H9 (cell line): ENCODE data around the gene AP4E1. TPM values are rescaled to one million over a fixed set of nuclear protein-coding genes. Genes with fewer than 3 reads are reported as not detected.

Experiments
- DNase-seq: peaks from one replicate; pipeline ENCODE4 v3.0.0-alpha.2; 2017
- H2AFZ ChIP-seq: one replicate; pipeline ENCODE4 v1.6.1; 2013; ENCODE audit warnings: mild to moderate bottlenecking, low read length, control low read depth, moderate library complexity
- H2AK5ac ChIP-seq: 2 replicates; pipeline ENCODE4 v1.6.1; 2013; ENCODE audit warnings: low read length, control low read depth, mixed read lengths; ENCODE audit not compliant: insufficient read length
- H2BK120ac ChIP-seq: one replicate; pipeline ENCODE4 v1.6.1; 2013; ENCODE audit warnings: low read depth, mild to moderate bottlenecking, low read length, control low read depth, inconsistent platforms; ENCODE audit not compliant: poor library complexity, severe bottlenecking
- H2BK12ac ChIP-seq: 2 replicates; pipeline ENCODE4 v1.6.1; 2013; ENCODE audit warnings: low read length, control low read depth, mixed read lengths, low read depth; ENCODE audit not compliant: insufficient read length
- H2BK15ac ChIP-seq: 2 replicates; pipeline ENCODE4 v1.6.1; 2013; ENCODE audit warnings: low read depth, low read length, control low read depth
- H2BK20ac ChIP-seq: one replicate; pipeline ENCODE4 v1.6.1; 2013; ENCODE audit warnings: low read depth, mild to moderate bottlenecking, low read length, control low read depth, inconsistent platforms; ENCODE audit not compliant: poor library complexity, severe bottlenecking
- H2BK5ac ChIP-seq: 2 replicates; pipeline ENCODE4 v1.6.1; 2013; ENCODE audit warnings: low read length, control low read depth, mixed read lengths; ENCODE audit not compliant: insufficient read length
- H3K14ac ChIP-seq: 2 replicates; pipeline ENCODE4 v1.6.1; 2013; ENCODE audit warnings: low read length, control low read depth; ENCODE audit not compliant: insufficient read depth
- H3K18ac ChIP-seq: 2 replicates; pipeline ENCODE4 v1.6.1; 2013; ENCODE audit warnings: low read depth, mild to moderate bottlenecking, mixed read lengths, low read length, control low read depth; ENCODE audit not compliant: insufficient read length
- H3K23ac ChIP-seq: 2 replicates; pipeline ENCODE4 v1.6.1; 2013; ENCODE audit warnings: low read length, control low read depth, mixed read lengths, low read depth; ENCODE audit not compliant: insufficient read length
- H3K23me2 ChIP-seq: 2 replicates; pipeline ENCODE4 v1.6.1; 2013; ENCODE audit warnings: low read depth, mild to moderate bottlenecking, mixed read lengths, low read length, control low read depth; ENCODE audit not compliant: insufficient read length, poor library complexity, severe bottlenecking
- H3K27ac ChIP-seq: 2 replicates; pipeline ENCODE4 v1.5.1; 2013; ENCODE audit warnings: low read length, control low read depth, mixed read lengths, low read depth; ENCODE audit not compliant: insufficient read length
- H3K27me3 ChIP-seq: 2 replicates; pipeline ENCODE4 v1.6.1; 2013; ENCODE audit warnings: low read length, control low read depth, inconsistent platforms; ENCODE audit not compliant: insufficient read depth
- H3K4ac ChIP-seq: 2 replicates; pipeline ENCODE4 v1.6.1; 2013; ENCODE audit warnings: low read depth, mild to moderate bottlenecking, control low read depth, inconsistent platforms, low read length, moderate library complexity
- H3K4me1 ChIP-seq: 2 replicates; pipeline ENCODE4 v1.6.1; 2013; ENCODE audit warnings: low read length, control low read depth, inconsistent platforms; ENCODE audit not compliant: insufficient read depth
- H3K4me2 ChIP-seq: 2 replicates; pipeline ENCODE4 v1.6.1; 2013; ENCODE audit warnings: low read length, control low read depth, mixed read lengths; ENCODE audit not compliant: insufficient read length, insufficient read depth
- H3K56ac ChIP-seq: 2 replicates; pipeline ENCODE4 v1.6.1; 2013; ENCODE audit warnings: low read depth, mild to moderate bottlenecking, mixed read lengths, low read length, control low read depth; ENCODE audit not compliant: insufficient read length
- H3K79me1 ChIP-seq: 2 replicates; pipeline ENCODE4 v1.6.1; 2013; ENCODE audit warnings: low read depth, mild to moderate bottlenecking, moderate library complexity, low read length, control low read depth, inconsistent platforms; ENCODE audit not compliant: insufficient read depth, poor library complexity, severe bottlenecking
- H3K79me2 ChIP-seq: 2 replicates; pipeline ENCODE4 v1.6.1; 2013; ENCODE audit warnings: low read length, control low read depth, inconsistent platforms; ENCODE audit not compliant: insufficient read depth
- H3K9ac ChIP-seq: 2 replicates; pipeline ENCODE4 v1.6.1; 2013; ENCODE audit warnings: low read length, control low read depth, mixed read lengths; ENCODE audit not compliant: insufficient read length; ENCODE audit errors: extremely low read depth
- H3K9me3 ChIP-seq: one replicate; pipeline ENCODE4 v1.6.1; 2013; ENCODE audit warnings: low read depth, low read length, inconsistent platforms; ENCODE audit not compliant: control insufficient read depth
- H3T11ph ChIP-seq: one replicate; pipeline ENCODE4 v1.6.1; 2013; ENCODE audit warnings: mild to moderate bottlenecking, low read length, control low read depth, inconsistent platforms
- H4K20me1 ChIP-seq: one replicate; pipeline ENCODE4 v1.6.1; 2013; ENCODE audit not compliant: control insufficient read depth, insufficient read length, insufficient read depth
- H4K5ac ChIP-seq: 2 replicates; pipeline ENCODE4 v1.6.1; 2013; ENCODE audit warnings: low read depth, mild to moderate bottlenecking, mixed read lengths, low read length, control low read depth; ENCODE audit not compliant: insufficient read length
- H4K8ac ChIP-seq: replicated peaks from 2 replicates; pipeline ENCODE4 v1.6.1; 2013; ENCODE audit warnings: low read length, control low read depth, mixed read lengths, low read depth; ENCODE audit not compliant: insufficient read length
- H4K91ac ChIP-seq: 2 replicates; pipeline ENCODE4 v1.6.1; 2013; ENCODE audit warnings: low read depth, mild to moderate bottlenecking, moderate library complexity, mixed read lengths, low read length, control low read depth; ENCODE audit not compliant: insufficient read length
- H3K27ac Mint-ChIP-seq, 3 experiments: 2 replicates in 2 of 3; 3 replicates in 1 of 3; pipeline ENCODE4 v1.8.0; 2020 to 2021; ENCODE audit warnings: mixed read lengths in 3 of 3, mild to moderate bottlenecking in 1 of 3, moderate library complexity in 1 of 3
- H3K27me3 Mint-ChIP-seq: 2 replicates; pipeline ENCODE4 v1.8.0; 2021; ENCODE audit warnings: low read depth, mild to moderate bottlenecking, moderate library complexity, mixed read lengths
- H3K36me3 Mint-ChIP-seq, 3 experiments: 2 replicates in 2 of 3; 3 replicates in 1 of 3; pipeline ENCODE4 v1.8.0; 2020 to 2021; ENCODE audit warnings: low read depth in 3 of 3, mixed read lengths in 3 of 3; ENCODE audit not compliant: insufficient read depth in 1 of 3
- H3K4me1 Mint-ChIP-seq, 2 experiments: 2 replicates each; pipeline ENCODE4 v1.8.0; 2020; ENCODE audit warnings: mixed read lengths in 2 of 2
- H3K4me3 Mint-ChIP-seq, 2 experiments: 2 replicates in 1 of 2; 3 replicates in 1 of 2; pipeline ENCODE4 v1.8.0; 2020 to 2021; ENCODE audit warnings: mild to moderate bottlenecking in 2 of 2, mixed read lengths in 2 of 2, moderate library complexity in 1 of 2
- H3K9me3 Mint-ChIP-seq, 2 experiments: 2 replicates in 1 of 2; 3 replicates in 1 of 2; pipeline ENCODE4 v1.8.0; 2020; ENCODE audit warnings: mild to moderate bottlenecking in 2 of 2, mixed read lengths in 2 of 2, moderate library complexity in 1 of 2
- CTCF ChIP-seq: fragments of 200-600 bp; sonication (generic); conservative IDR thresholded peaks from 3 replicates; pipeline ENCODE4 v1.8.0; 2021; ENCODE audit warnings: antibody characterized with exemption, mild to moderate bottlenecking
- WGBS: extraction: QIAGEN DNeasy Blood & Tissue Kit; methylation state at CpG from one replicate; pipeline ENCODE4 v1.1.7; 2013; ENCODE audit warnings: missing lambda C conversion rate, low lambda C conversion rate, mixed read lengths; ENCODE audit not compliant: insufficient read length; ENCODE audit errors: extremely low coverage; 5-methylcytosine and 5-hydroxymethylcytosine counted together
- total RNA-seq: library from RNA; stranded (reverse); gene quantifications from 2 replicates; pipeline ENCODE4 v1.2.1, GENCODE V29; 2021

Gene AP4E1
- total RNA-seq, 1 experiment from 2014 or later, result 13.8 TPM

GRCh38 chr15:51016615-51017014 lies 108.1 kb downstream of the AP4E1 start:
- H2BK20ac ChIP-seq, result no peak overlapping the region
- H3K56ac ChIP-seq, result no peak overlapping the region
- no peaks in the 10 kb centered on the region for H3K27me3 ChIP-seq
- no peaks in the 10 kb centered on the region for H3K79me2 ChIP-seq
- H3K27ac ChIP-seq, result no peak overlapping the region
- no peak overlapping the region for H3K18ac ChIP-seq
- no peak overlapping the region for H3K9ac ChIP-seq
- H3K14ac ChIP-seq, result no peak overlapping the region
- Mint-ChIP-seq H3K27ac (no peak overlapping the region), H3K4me3 (no peak overlapping the region), H3K9me3 (peaks cover 5 to 16% of the 10 kb centered on the region in 2 experiments; a peak in 3 of 5 replicates), H3K36me3 (peaks cover 0 to 4% (median 0%) of the 10 kb centered on the region in 3 experiments; a peak in 3 of 7 replicates), H3K4me1 (0 out of 4 replicates have a peak, but pooled peaks cover 0 to 2% of the 10 kb centered on the region in 2 experiments), H3K27me3 (no peaks in the 10 kb centered on the region)
- no peak for DNase-seq
- no peaks in the 10 kb centered on the region for H3K23me2 ChIP-seq
- no peak overlapping the region for H2AFZ ChIP-seq
- no peak overlapping the region for H4K91ac ChIP-seq
- no peaks in the 10 kb centered on the region for H3K79me1 ChIP-seq
- H2BK5ac ChIP-seq, result no peak overlapping the region
- no peaks in the 10 kb centered on the region for H4K20me1 ChIP-seq
- no peak overlapping the region for H3K23ac ChIP-seq
- H3T11ph ChIP-seq, result no peak overlapping the region
- no peak overlapping the region for H2BK120ac ChIP-seq
- no peak overlapping the region for H3K4ac ChIP-seq
- TF ChIP-seq CTCF, result no peak
- H3K4me2 ChIP-seq, result no peak overlapping the region
- H3K4me1 ChIP-seq, result no peaks in the 10 kb centered on the region
- H4K8ac ChIP-seq, result no peak overlapping the region
- H2BK12ac ChIP-seq, result no peak overlapping the region
- H2AK5ac ChIP-seq, result no peak overlapping the region
- H3K9me3 ChIP-seq, result no peaks in the 10 kb centered on the region
- no CpG with 5 or more reads among the region's 1 CpG for WGBS
- H2BK15ac ChIP-seq, result no peak overlapping the region
- H4K5ac ChIP-seq, result no peak overlapping the region
